Measurements from ENCODE around the gene PPM1E.
"Not testable (repeated sequence)": the region's sequence is repeated elsewhere in the genome, so short reads cannot be mapped to it uniquely, and the experiment has no call there.

DNA sequence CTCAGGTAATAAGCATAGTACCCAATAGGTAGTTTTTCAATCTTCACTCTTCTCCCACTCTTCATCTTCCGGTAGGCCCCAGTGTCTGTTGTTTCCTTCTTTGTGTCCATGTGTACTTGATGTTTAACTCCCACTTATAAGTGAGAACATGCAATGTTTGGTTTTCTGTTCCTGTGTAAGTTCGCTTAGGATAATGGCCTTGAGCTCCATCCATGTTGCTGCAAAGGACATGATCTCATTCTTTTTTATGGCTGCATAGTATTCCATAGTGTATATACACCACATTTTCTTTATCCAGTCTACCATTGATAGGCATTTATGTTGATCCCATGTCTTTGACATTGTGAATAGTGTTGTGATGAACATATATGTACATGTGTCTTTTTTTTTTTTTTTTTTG is 38.9 kb downstream of the PPM1E start:
- TF ChIP-seq, protein P1, sequence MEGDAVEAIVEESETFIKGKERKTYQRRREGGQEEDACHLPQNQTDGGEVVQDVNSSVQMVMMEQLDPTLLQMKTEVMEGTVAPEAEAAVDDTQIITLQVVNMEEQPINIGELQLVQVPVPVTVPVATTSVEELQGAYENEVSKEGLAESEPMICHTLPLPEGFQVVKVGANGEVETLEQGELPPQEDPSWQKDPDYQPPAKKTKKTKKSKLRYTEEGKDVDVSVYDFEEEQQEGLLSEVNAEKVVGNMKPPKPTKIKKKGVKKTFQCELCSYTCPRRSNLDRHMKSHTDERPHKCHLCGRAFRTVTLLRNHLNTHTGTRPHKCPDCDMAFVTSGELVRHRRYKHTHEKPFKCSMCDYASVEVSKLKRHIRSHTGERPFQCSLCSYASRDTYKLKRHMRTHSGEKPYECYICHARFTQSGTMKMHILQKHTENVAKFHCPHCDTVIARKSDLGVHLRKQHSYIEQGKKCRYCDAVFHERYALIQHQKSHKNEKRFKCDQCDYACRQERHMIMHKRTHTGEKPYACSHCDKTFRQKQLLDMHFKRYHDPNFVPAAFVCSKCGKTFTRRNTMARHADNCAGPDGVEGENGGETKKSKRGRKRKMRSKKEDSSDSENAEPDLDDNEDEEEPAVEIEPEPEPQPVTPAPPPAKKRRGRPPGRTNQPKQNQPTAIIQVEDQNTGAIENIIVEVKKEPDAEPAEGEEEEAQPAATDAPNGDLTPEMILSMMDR (IDR thresholded peaks at IDR 0.05) = not testable (repeated sequence)
- not testable (repeated sequence) for TF ChIP-seq POLR2A (IDR thresholded peaks at IDR 0.05)

All from breast epithelium (tissue), 3 donors.